Loucy (cell line): ENCODE measurements around the gene NBPF12.

Experiments
- CTCF ChIP-seq: fragments of 200-600 bp; sonication (generic); conservative IDR thresholded peaks from 2 replicates; pipeline ENCODE4 v1.5.1; 2014; ENCODE audit warnings: mild to moderate bottlenecking, antibody characterized with exemption, low read length
- EZH2phosphoT487 ChIP-seq: fragments of 200-600 bp; IDR thresholded peaks from 2 replicates; pipeline ENCODE4 v1.6.1; 2018; ENCODE audit warnings: antibody characterized with exemption, mild to moderate bottlenecking, moderate library complexity, borderline replicate concordance

GRCh38 chr1:147039916-147040315 is 101.8 kb downstream of the NBPF12 start:
- TF ChIP-seq CTCF (no peak), EZH2phosphoT487 (no peak)
